Body of pancreas (tissue), 4 donors: ENCODE data around the gene FAM83F. TPM values are rescaled to one million over a fixed set of nuclear protein-coding genes. Genes with fewer than 3 reads are reported as not detected.

Experiments
- ATAC-seq: fragments of 150-250 bp; one replicate; pipeline ENCODE4 v1.9.1; 2016
- DNase-seq, 4 donors: peaks; one replicate each; pipeline ENCODE4 v3.0.0-alpha.2; 2019
- H3K27ac ChIP-seq, 4 donors: fragments of 200-600 bp; sonication (generic); 1 replicate in 3 of 4; 2 replicates in 1 of 4; pipeline versions ENCODE4 v1.5.1 to v1.6.1; 2016 to 2019; ENCODE audit warnings: mild to moderate bottlenecking in 1 of 4, mixed read lengths in 1 of 4, moderate library complexity in 1 of 4
- H3K27me3 ChIP-seq, 2 donors: fragments of 200-600 bp; sonication (generic); one replicate each; pipeline ENCODE4 v1.6.0; 2016; ENCODE audit warnings: mild to moderate bottlenecking in 1 of 2
- H3K36me3 ChIP-seq, 2 donors: fragments of 200-600 bp; sonication (generic); replicated peaks in 1 of 2; 2 replicates each; pipeline ENCODE4 v1.5.1; 2016; ENCODE audit warnings: low read depth in 2 of 2; ENCODE audit not compliant: insufficient read depth in 1 of 2
- H3K4me1 ChIP-seq: fragments of 200-600 bp; sonication (generic); one replicate; pipeline ENCODE4 v1.6.0; 2016
- H3K4me3 ChIP-seq, 2 donors: fragments of 200-600 bp; sonication (generic); 1 replicate in 1 of 2; 2 replicates in 1 of 2; pipeline ENCODE4 v1.5.1; 2016 to 2019
- H3K9me3 ChIP-seq, 3 donors: fragments of 200-600 bp; sonication (generic); 1 replicate in 2 of 3; 2 replicates in 1 of 3; pipeline ENCODE4 v1.5.1; 2016
- CTCF ChIP-seq, 7 experiments: fragments of 450-650 bp in 4 of 7; fragments of 200-600 bp in 3 of 7; sonication (generic) in 3 of 7; IDR thresholded peaks; one replicate each; pipeline ENCODE4 v1.5.1; 2016 to 2019; ENCODE audit warnings: antibody characterized with exemption in 7 of 7
- POLR2A ChIP-seq, 3 donors: fragments of 450-650 bp; IDR thresholded peaks; one replicate each; pipeline ENCODE4 v1.6.1; 2016; ENCODE audit warnings: antibody characterized with exemption in 3 of 3, mild to moderate bottlenecking in 2 of 3
- WGBS, 2 donors: methylation state at CpG; one replicate each; pipeline ENCODE4 v1.1.5; 2017; 5-methylcytosine and 5-hydroxymethylcytosine counted together
- intact Hi-C: fragments of 100-400 bp; cut with DNase I; formaldehyde crosslinking; loops from one replicate; pipeline ENCODE4 v1.15.1; 2023
- total RNA-seq, 2 donors: library from RNA; depleted of rRNA; stranded (reverse); fragments of >200 nt; gene quantifications; one replicate each; pipeline ENCODE4 v1.1.0, GENCODE V29; 2016

FAM83F gene
- total RNA-seq, 2 donors from 2014 or later = 8.9 to 9.1 TPM

GRCh38 chr22:39972641-39973040 is 22.1 kb upstream of the FAM83F start:
- no peaks in the 10 kb centered on the region for H3K9me3 ChIP-seq
- no peak overlapping the region for H3K4me3 ChIP-seq
- H3K27ac ChIP-seq = no peak overlapping the region
- ATAC-seq (no peak), DNase-seq (no peak)
- peaks cover 16% of the 10 kb centered on the region for H3K4me1 ChIP-seq
- intact Hi-C loops = no loop called here
- no peak for TF ChIP-seq CTCF (IDR thresholded peaks at IDR 0.05)
- no peak for TF ChIP-seq POLR2A (IDR thresholded peaks at IDR 0.05)
- no peaks in the 10 kb centered on the region for H3K36me3 ChIP-seq
- 64 to 77% methylated on average over 5 of the region's 5 CpGs for WGBS, 2 donors
- no peaks in the 10 kb centered on the region for H3K27me3 ChIP-seq

DNA sequence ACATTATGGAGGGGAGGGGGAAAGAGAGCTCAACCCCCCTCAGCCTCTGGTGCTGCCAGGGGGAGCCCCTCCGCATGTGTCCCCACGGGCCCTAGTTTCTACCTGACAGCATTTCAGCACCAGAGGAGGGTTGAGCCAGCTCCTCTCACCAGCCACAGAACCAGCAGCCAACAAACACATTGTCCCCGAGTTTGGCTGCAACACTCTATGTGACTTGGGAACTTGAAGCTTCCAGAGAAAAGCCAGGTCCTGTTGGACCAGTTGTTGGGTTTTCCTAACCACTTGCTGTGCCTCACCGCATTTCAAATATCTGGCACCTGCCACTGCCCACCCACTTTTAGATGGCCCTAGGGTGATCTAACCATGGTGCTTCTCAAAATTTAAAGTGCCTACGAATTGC is 21.1 kb upstream of the FAM83F start:
- Histone ChIP-seq H3K27ac (no peak overlapping the region), H3K36me3 (no peaks in the 10 kb centered on the region), H3K27me3 (no peaks in the 10 kb centered on the region), H3K4me3 (no peak overlapping the region), H3K9me3 (no peaks in the 10 kb centered on the region), H3K4me1 (peaks cover 8% of the 10 kb centered on the region)
- DNase-seq (no peak), ATAC-seq (no peak)
- TF ChIP-seq POLR2A (IDR thresholded peaks at IDR 0.05) (no peak), CTCF (IDR thresholded peaks at IDR 0.05) (no peak)
- intact Hi-C loops = no loop called here
- 71 to 74% methylated on average over 5 of the region's 5 CpGs for WGBS, 2 donors

GRCh38 chr22:39974065-39974464 is 20.7 kb upstream of the FAM83F start:
- intact Hi-C loops = no loop called here
- 54 to 59% methylated on average over 5 of the region's 5 CpGs for WGBS, 2 donors
- ATAC-seq = no peak

DNA sequence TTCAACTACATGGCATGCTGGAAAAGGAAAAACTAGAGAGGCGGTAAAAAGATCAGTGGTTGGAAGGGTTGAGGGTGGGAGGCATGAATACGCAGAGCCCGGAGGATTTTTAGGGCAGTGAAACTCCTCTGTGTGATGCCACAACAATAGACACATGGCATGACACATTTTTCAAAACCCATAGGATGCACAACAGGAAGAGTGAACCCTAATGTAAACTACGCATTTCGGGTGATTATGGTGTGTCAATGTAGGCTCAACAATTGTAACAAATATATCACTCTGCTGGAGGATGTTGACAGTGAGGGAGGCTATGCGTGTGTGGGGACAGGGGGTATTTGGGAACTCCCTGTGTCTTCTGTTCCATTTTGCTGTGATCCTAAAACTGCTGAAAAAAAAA is 15.7 kb upstream of the FAM83F start:
- Histone ChIP-seq H3K4me1 (no peaks in the 10 kb centered on the region), H3K36me3 (no peaks in the 10 kb centered on the region), H3K27me3 (no peaks in the 10 kb centered on the region), H3K27ac (no peak overlapping the region), H3K4me3 (no peak overlapping the region), H3K9me3 (no peaks in the 10 kb centered on the region)
- DNase-seq (no peak), ATAC-seq (no peak)
- 68 to 74% methylated on average over 6 of the region's 6 CpGs for WGBS, 2 donors
- no peak for TF ChIP-seq CTCF (IDR thresholded peaks at IDR 0.05)
- no peak for TF ChIP-seq POLR2A (IDR thresholded peaks at IDR 0.05)
- intact Hi-C loops = no loop called here

More at GRCh38 chr22:39974065-39974464, 20.7 kb upstream of the FAM83F start:
- DNase-seq = no peak
- H3K9me3 ChIP-seq = no peaks in the 10 kb centered on the region
- TF ChIP-seq CTCF (IDR thresholded peaks at IDR 0.05) = no peak
- H3K4me1 ChIP-seq = peaks cover 4% of the 10 kb centered on the region
- H3K27me3 ChIP-seq = no peaks in the 10 kb centered on the region
- no peaks in the 10 kb centered on the region for H3K36me3 ChIP-seq
- H3K4me3 ChIP-seq = no peak overlapping the region
- no peak overlapping the region for H3K27ac ChIP-seq

GRCh38 chr22:39979458-39979857 is 15.3 kb upstream of the FAM83F start:
- ATAC-seq = no peak
- Histone ChIP-seq H3K36me3 (no peaks in the 10 kb centered on the region), H3K4me3 (no peak overlapping the region), H3K9me3 (no peaks in the 10 kb centered on the region), H3K27me3 (no peaks in the 10 kb centered on the region), H3K4me1 (no peaks in the 10 kb centered on the region), H3K27ac (no peak overlapping the region)
- DNase-seq = no peak
- TF ChIP-seq POLR2A (IDR thresholded peaks at IDR 0.05) (no peak), CTCF (IDR thresholded peaks at IDR 0.05) (no peak)
- intact Hi-C loops = no loop called here
- 81 to 88% methylated on average over 5 of the region's 5 CpGs for WGBS, 2 donors
